ENCODE measurements around the gene ZNF48. TPM values are rescaled to one million over a fixed set of nuclear protein-coding genes. Genes with fewer than 3 reads are reported as not detected.

The ZNF48 gene
- 1 to 10 TPM; 2.8 to 5.9 (median 4.5) TPM for total RNA-seq

GRCh38 chr16:30395155-30395991 is at the start of gene ZNF48:
Gene ZNF48, plus strand, starts transcription at chr16:30395420. Its CDS starts 375 bp downstream, at chr16:30395795.
- Histone ChIP-seq H3K4me3 (peak within 1 kb of the TSS; percentile 76 to 96 (median 83)), H3K9me3 (no peaks in the 10 kb centered on the region), H3K4me1 (peaks cover 5 to 57% (median 21%) of the 10 kb centered on the region in 3 donors), H3K27ac (peak within 1 kb of the TSS; percentile 74 to 86 (median 82)), H3K36me3 (peaks cover 0 to 18% (median 0%) of the 10 kb centered on the region in 3 donors), H3K27me3 (no peaks in the 10 kb centered on the region)
- TF ChIP-seq CTCF (IDR thresholded peaks at IDR 0.05) (peak in 3 of 6 experiments; percentile 38 to 55 (median 51)), POLR2A (IDR thresholded peaks at IDR 0.05) (peak in 2 of 4 donors; percentile 28 to 34)
- no peak for DNase-seq
- intact Hi-C loops (cut with DNase I), result no loop called here
- WGBS, 2 donors, result 0% methylated on average over 3 of the region's 103 CpGs; no CpG with 5 or more reads in 1 of the 2 donors

GRCh38 chr16:30346286-30346685 is 48.9 kb upstream of the ZNF48 start:
- H3K9me3 ChIP-seq, result no peaks in the 10 kb centered on the region
- H3K27ac ChIP-seq, result no peak overlapping the region
- H3K36me3 ChIP-seq, result peaks cover 3 to 13% (median 5%) of the 10 kb centered on the region in 3 donors
- H3K4me3 ChIP-seq, result no peak overlapping the region
- 84 to 92% methylated on average over 3 of the region's 3 CpGs for whole genome bisulfite sequencing, 2 donors
- intact Hi-C loops (cut with DNase I), result no loop called here
- TF ChIP-seq CTCF (IDR thresholded peaks at IDR 0.05) (no peak), POLR2A (IDR thresholded peaks at IDR 0.05) (no peak)
- DNase-seq, result no peak
- no peaks in the 10 kb centered on the region for H3K27me3 ChIP-seq
- peaks cover 0 to 6% (median 2%) of the 10 kb centered on the region in 3 donors for H3K4me1 ChIP-seq

- no peak overlapping the region for H3K4me3 ChIP-seq
- intact Hi-C loops (cut with DNase I), result no loop called here
- DNase-seq, result no peak
- H3K4me1 ChIP-seq, result peaks cover 13 to 24% (median 18%) of the 10 kb centered on the region in 3 donors
- H3K36me3 ChIP-seq, result peaks cover 10 to 32% (median 12%) of the 10 kb centered on the region in 3 donors
- H3K27ac ChIP-seq, result no peak overlapping the region
- TF ChIP-seq POLR2A (IDR thresholded peaks at IDR 0.05), result no peak
- no peak for TF ChIP-seq CTCF (IDR thresholded peaks at IDR 0.05)
- 93 to 98% methylated on average over 6 of the region's 8 CpGs for WGBS, 2 donors
- H3K27me3 ChIP-seq, result no peaks in the 10 kb centered on the region
- H3K9me3 ChIP-seq, result no peaks in the 10 kb centered on the region
Measured at GRCh38 chr16:30348113-30348512, 47.1 kb upstream of the ZNF48 start.

GRCh38 chr16:30348929-30349328 is 46.3 kb upstream of the ZNF48 start:
- Histone ChIP-seq H3K27me3 (no peaks in the 10 kb centered on the region), H3K9me3 (no peaks in the 10 kb centered on the region), H3K4me1 (peaks cover 21 to 32% (median 26%) of the 10 kb centered on the region in 3 donors), H3K27ac (no peak overlapping the region), H3K4me3 (no peak overlapping the region), H3K36me3 (peaks cover 10 to 40% (median 12%) of the 10 kb centered on the region in 3 donors)
- 88 to 98% methylated on average over 7 of the region's 7 CpGs for WGBS, 2 donors
- intact Hi-C loops (cut with DNase I), result no loop called here
- no peak for DNase-seq
- TF ChIP-seq CTCF (IDR thresholded peaks at IDR 0.05), result no peak
- TF ChIP-seq POLR2A (IDR thresholded peaks at IDR 0.05), result no peak

- no peak for DNase-seq
- intact Hi-C loops (cut with DNase I), result no loop called here
- peaks cover 24 to 40% (median 31%) of the 10 kb centered on the region in 3 donors for H3K4me1 ChIP-seq
- H3K4me3 ChIP-seq, result no peak overlapping the region
- 65 to 67% methylated on average over 3 of the region's 3 CpGs for WGBS, 2 donors
- H3K36me3 ChIP-seq, result peaks cover 10 to 40% (median 12%) of the 10 kb centered on the region in 3 donors
- H3K9me3 ChIP-seq, result no peaks in the 10 kb centered on the region
- H3K27ac ChIP-seq, result no peak overlapping the region
- H3K27me3 ChIP-seq, result no peaks in the 10 kb centered on the region
- no peak for TF ChIP-seq POLR2A (IDR thresholded peaks at IDR 0.05)
- no peak for TF ChIP-seq CTCF (IDR thresholded peaks at IDR 0.05)
Measured at GRCh38 chr16:30349675-30350074, 45.5 kb upstream of the ZNF48 start.

Data from esophagus squamous epithelium (tissue), 5 donors.